GM19351 (cell line): ENCODE results near the gene CROCC2.

Source experiments
- ATAC-seq: cut with Tn5 transposase; IDR thresholded peaks from one replicate; pipeline ENCODE4 v1.9.1; 2021; ENCODE audit warnings: mild to moderate bottlenecking, moderate library complexity; ENCODE audit not compliant: unreplicated experiment

CROCC2 gene

GRCh38 chr2:240875228-240876034 is 30.7 kb upstream of the CROCC2 start:
- no peak for ATAC-seq

GRCh38 chr2:240876035-240876474 is 30.1 kb upstream of the CROCC2 start:
- ATAC-seq = no peak

GRCh38 chr2:240876475-240877251 is 29.5 kb upstream of the CROCC2 start:
- ATAC-seq = no peak

GRCh38 chr2:240877460-240878340 is 28.4 kb upstream of the CROCC2 start:
- ATAC-seq = no peak

GRCh38 chr2:240878341-240878936 is 27.7 kb upstream of the CROCC2 start:
- no peak for ATAC-seq

- no peak for ATAC-seq
These were observed 27.0 kb upstream of the CROCC2 start for GRCh38 chr2:240879105-240879504.

GRCh38 chr2:240881913-240882312 is 24.2 kb upstream of the CROCC2 start:
- no peak for ATAC-seq

- no peak for ATAC-seq
These were observed 21.9 kb upstream of the CROCC2 start for GRCh38 chr2:240884221-240884620.

GRCh38 chr2:240884745-240885144 is 21.4 kb upstream of the CROCC2 start:
- no peak for ATAC-seq

GRCh38 chr2:240885566-240885965 is 20.6 kb upstream of the CROCC2 start:
- no peak for ATAC-seq

- ATAC-seq = no peak
These were observed 20.0 kb upstream of the CROCC2 start for GRCh38 chr2:240886023-240886565.

- no peak for ATAC-seq
These were observed 19.2 kb upstream of the CROCC2 start for GRCh38 chr2:240886678-240887609.

GRCh38 chr2:240887631-240888030 is 18.5 kb upstream of the CROCC2 start:
- no peak for ATAC-seq

GRCh38 chr2:240888130-240888889 is 17.8 kb upstream of the CROCC2 start:
- no peak for ATAC-seq

GRCh38 chr2:240888890-240889573 is 17.1 kb upstream of the CROCC2 start:
- no peak for ATAC-seq

- ATAC-seq = no peak
These were observed 16.3 kb upstream of the CROCC2 start for GRCh38 chr2:240889601-240890560.

GRCh38 chr2:240890691-240891090 is 15.4 kb upstream of the CROCC2 start:
- no peak for ATAC-seq
